GM12892 (cell line): ENCODE measurements around the gene ZDHHC14.

Experiments
- POLR2A ChIP-seq: IDR thresholded peaks from 2 replicates; pipeline ENCODE4 v1.6.1; 2011; ENCODE audit warnings: low read depth, low read length, control low read depth
- POLR2AphosphoS5 ChIP-seq: IDR thresholded peaks from 2 replicates; pipeline ENCODE4 v1.6.1; 2011; ENCODE audit warnings: low read depth, low read length, control low read depth

DNA sequence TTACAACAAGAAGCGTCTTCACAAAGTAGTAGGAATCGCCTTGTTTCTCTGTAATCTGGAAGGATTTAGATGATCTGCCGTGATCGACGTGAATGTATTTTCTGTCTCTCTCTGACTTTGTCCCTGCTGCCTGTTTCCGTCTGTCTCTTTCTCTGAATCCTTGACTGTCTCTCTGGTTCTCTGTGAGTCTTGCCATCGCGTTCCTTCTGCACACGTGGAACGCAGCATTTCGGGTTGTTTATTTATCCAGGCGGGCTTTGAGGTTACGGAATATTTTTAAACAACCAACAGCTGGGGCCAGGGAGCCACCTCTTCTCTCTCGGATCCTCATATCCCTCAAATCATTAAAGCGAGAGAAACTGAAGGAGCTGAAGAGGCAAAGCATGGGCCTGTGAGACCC lies 215.9 kb downstream of the ZDHHC14 start:
- TF ChIP-seq POLR2A: no peak
- no peak for TF ChIP-seq POLR2AphosphoS5
